HCEC 1CT (cell line): Measurements from ENCODE around the gene SERINC5.
"Not testable (repeated sequence)": the region's sequence is repeated elsewhere in the genome, so short reads cannot be mapped to it uniquely, and the experiment has no call there.

ENCODE experiments used
- DNase-seq: peaks from one replicate; pipeline ENCODE4 v3.0.0-alpha.2; 2017

The SERINC5 gene

GRCh38 chr5:80225934-80226326 is 29.9 kb downstream of the SERINC5 start:
- DNase-seq = no peak

- DNase-seq = no peak
Measured at GRCh38 chr5:80225189-80225933, 30.5 kb downstream of the SERINC5 start.

GRCh38 chr5:80223561-80223960 is 32.3 kb downstream of the SERINC5 start:
- DNase-seq = no peak

GRCh38 chr5:80220245-80220897 is 35.5 kb downstream of the SERINC5 start:
- DNase-seq = no peak

- no peak for DNase-seq
Measured at GRCh38 chr5:80219391-80219790, 36.5 kb downstream of the SERINC5 start.

GRCh38 chr5:80217667-80218066 is 38.2 kb downstream of the SERINC5 start:
- DNase-seq = no peak

- DNase-seq = no peak
Measured at GRCh38 chr5:80216753-80217596, 38.9 kb downstream of the SERINC5 start.

GRCh38 chr5:80216096-80216495 is 39.8 kb downstream of the SERINC5 start:
- no peak for DNase-seq

GRCh38 chr5:80215523-80215922 is 40.3 kb downstream of the SERINC5 start:
- no peak for DNase-seq

GRCh38 chr5:80213466-80213865 is 42.4 kb downstream of the SERINC5 start:
- DNase-seq = no peak

- DNase-seq = no peak
Measured at GRCh38 chr5:80212171-80212667, 43.6 kb downstream of the SERINC5 start.

- no peak for DNase-seq
Measured at GRCh38 chr5:80211327-80211726, 44.5 kb downstream of the SERINC5 start.

GRCh38 chr5:80210014-80210413 is 45.8 kb downstream of the SERINC5 start:
- DNase-seq = no peak

- no peak for DNase-seq
Measured at GRCh38 chr5:80208381-80208780, 47.5 kb downstream of the SERINC5 start.

GRCh38 chr5:80207832-80208231 is 48.0 kb downstream of the SERINC5 start:
- DNase-seq = no peak

GRCh38 chr5:80206282-80206681 is 49.6 kb downstream of the SERINC5 start:
- no peak for DNase-seq

GRCh38 chr5:80205846-80206245 is 50.0 kb downstream of the SERINC5 start:
- no peak for DNase-seq

GRCh38 chr5:80204808-80205614 is 50.8 kb downstream of the SERINC5 start:
- no peak for DNase-seq

- DNase-seq = not testable (repeated sequence)
Measured at GRCh38 chr5:80201763-80202162, 54.1 kb downstream of the SERINC5 start.

- no peak for DNase-seq
Measured at GRCh38 chr5:80198920-80199319, 56.9 kb downstream of the SERINC5 start.

- DNase-seq = no peak
Measured at GRCh38 chr5:80198399-80198798, 57.4 kb downstream of the SERINC5 start.

- no peak for DNase-seq
Measured at GRCh38 chr5:80195837-80196400, 59.9 kb downstream of the SERINC5 start.
